ENCODE results near the gene AKAP8L.

DNA sequence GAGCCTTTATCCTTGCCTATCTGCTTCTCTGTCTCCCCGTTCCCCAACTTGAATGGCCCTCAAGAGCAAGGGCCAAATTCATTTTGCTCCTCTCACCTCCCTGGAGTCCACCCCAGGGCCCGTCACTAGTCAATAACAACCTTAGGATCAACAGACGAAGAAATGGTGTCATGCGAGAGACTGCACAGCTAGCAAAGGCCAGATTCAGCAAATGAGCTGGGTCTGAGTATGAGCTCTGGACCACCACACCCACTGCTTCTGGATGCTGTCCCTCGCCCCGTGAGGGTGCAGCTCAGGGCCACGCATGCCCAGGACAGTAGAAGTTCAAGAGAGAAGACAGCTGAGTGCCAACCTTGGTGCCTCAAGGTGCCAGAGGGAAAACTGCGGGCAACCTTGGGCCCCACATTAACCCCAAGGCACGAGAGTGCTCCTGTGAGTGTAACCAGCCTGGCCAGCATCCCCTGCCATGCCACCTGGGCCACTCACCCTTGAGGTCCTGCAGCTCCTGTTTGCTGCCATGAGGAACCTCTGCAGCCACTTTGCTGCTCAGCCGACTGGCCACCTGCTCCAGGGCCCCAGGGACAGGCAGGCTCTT, 11.8 kb upstream of the AKAP8L start:
- TF ChIP-seq, protein P1, sequence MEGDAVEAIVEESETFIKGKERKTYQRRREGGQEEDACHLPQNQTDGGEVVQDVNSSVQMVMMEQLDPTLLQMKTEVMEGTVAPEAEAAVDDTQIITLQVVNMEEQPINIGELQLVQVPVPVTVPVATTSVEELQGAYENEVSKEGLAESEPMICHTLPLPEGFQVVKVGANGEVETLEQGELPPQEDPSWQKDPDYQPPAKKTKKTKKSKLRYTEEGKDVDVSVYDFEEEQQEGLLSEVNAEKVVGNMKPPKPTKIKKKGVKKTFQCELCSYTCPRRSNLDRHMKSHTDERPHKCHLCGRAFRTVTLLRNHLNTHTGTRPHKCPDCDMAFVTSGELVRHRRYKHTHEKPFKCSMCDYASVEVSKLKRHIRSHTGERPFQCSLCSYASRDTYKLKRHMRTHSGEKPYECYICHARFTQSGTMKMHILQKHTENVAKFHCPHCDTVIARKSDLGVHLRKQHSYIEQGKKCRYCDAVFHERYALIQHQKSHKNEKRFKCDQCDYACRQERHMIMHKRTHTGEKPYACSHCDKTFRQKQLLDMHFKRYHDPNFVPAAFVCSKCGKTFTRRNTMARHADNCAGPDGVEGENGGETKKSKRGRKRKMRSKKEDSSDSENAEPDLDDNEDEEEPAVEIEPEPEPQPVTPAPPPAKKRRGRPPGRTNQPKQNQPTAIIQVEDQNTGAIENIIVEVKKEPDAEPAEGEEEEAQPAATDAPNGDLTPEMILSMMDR (conservative IDR thresholded peaks at IDR 0.05 in 1 of 2, IDR thresholded peaks at IDR 0.05 in 1 of 2; ENCODE audit: low read depth in 1 of 2, low read length in 2 of 2), result no peak
- no peak for TF ChIP-seq EZH2 (IDR thresholded peaks at IDR 0.05; ENCODE audit: low read length, missing control alignments)

All from fibroblast of lung (primary cell).